ENCODE results near the gene MB. TPM values are rescaled to one million over a fixed set of nuclear protein-coding genes. Genes with fewer than 3 reads are reported as not detected.

The MB gene
- total RNA-seq, 1 donor from 2014 or later = not detected

GRCh38 chr22:35575116-35575748, 41.9 kb downstream of the MB start:
- peak; percentile 8 for TF ChIP-seq CTCF (IDR thresholded peaks at IDR 0.05)
- no peak for DNase-seq (ENCODE audit: extremely low spot score, unreplicated experiment)
- Mint-ChIP-seq H3K36me3 (ENCODE audit: unreplicated experiment) (no peaks in the 10 kb centered on the region), H3K27ac (ENCODE audit: unreplicated experiment) (no peak overlapping the region), H3K27me3 (ENCODE audit: unreplicated experiment) (peaks cover 3% of the 10 kb centered on the region), H3K4me1 (ENCODE audit: unreplicated experiment) (no peaks in the 10 kb centered on the region), H3K4me3 (ENCODE audit: unreplicated experiment) (no peak overlapping the region), H3K9me3 (ENCODE audit: unreplicated experiment) (no peaks in the 10 kb centered on the region)

GRCh38 chr22:35572556-35572955, 44.6 kb downstream of the MB start:
- Mint-ChIP-seq H3K9me3 (ENCODE audit: unreplicated experiment) (no peaks in the 10 kb centered on the region), H3K4me3 (ENCODE audit: unreplicated experiment) (no peak overlapping the region), H3K27ac (ENCODE audit: unreplicated experiment) (no peak overlapping the region), H3K4me1 (ENCODE audit: unreplicated experiment) (no peaks in the 10 kb centered on the region), H3K27me3 (ENCODE audit: unreplicated experiment) (peaks cover 13% of the 10 kb centered on the region), H3K36me3 (ENCODE audit: unreplicated experiment) (no peaks in the 10 kb centered on the region)
- TF ChIP-seq CTCF (IDR thresholded peaks at IDR 0.05) = no peak
- DNase-seq (ENCODE audit: extremely low spot score, unreplicated experiment) = no peak

- Mint-ChIP-seq H3K27ac (ENCODE audit: unreplicated experiment) (no peak overlapping the region), H3K27me3 (ENCODE audit: unreplicated experiment) (peaks cover 21% of the 10 kb centered on the region), H3K9me3 (ENCODE audit: unreplicated experiment) (no peaks in the 10 kb centered on the region), H3K36me3 (ENCODE audit: unreplicated experiment) (no peaks in the 10 kb centered on the region), H3K4me3 (ENCODE audit: unreplicated experiment) (no peak overlapping the region), H3K4me1 (ENCODE audit: unreplicated experiment) (peaks cover 3% of the 10 kb centered on the region)
- no peak for TF ChIP-seq CTCF (IDR thresholded peaks at IDR 0.05)
- no peak for DNase-seq (ENCODE audit: extremely low spot score, unreplicated experiment)
These were observed 46.4 kb downstream of the MB start for GRCh38 chr22:35570686-35571194.

- H3K4me3 Mint-ChIP-seq (ENCODE audit: unreplicated experiment) = no peak overlapping the region
- H3K27ac Mint-ChIP-seq (ENCODE audit: unreplicated experiment) = no peak overlapping the region
- no peaks in the 10 kb centered on the region for H3K36me3 Mint-ChIP-seq (ENCODE audit: unreplicated experiment)
- no peak for TF ChIP-seq CTCF (IDR thresholded peaks at IDR 0.05)
- no peak for DNase-seq (ENCODE audit: extremely low spot score, unreplicated experiment)
- H3K9me3 Mint-ChIP-seq (ENCODE audit: unreplicated experiment) = no peaks in the 10 kb centered on the region
- peaks cover 21% of the 10 kb centered on the region for H3K27me3 Mint-ChIP-seq (ENCODE audit: unreplicated experiment)
- H3K4me1 Mint-ChIP-seq (ENCODE audit: unreplicated experiment) = peaks cover 11% of the 10 kb centered on the region
These were observed 47.2 kb downstream of the MB start for GRCh38 chr22:35569916-35570315.

- Mint-ChIP-seq H3K27me3 (ENCODE audit: unreplicated experiment) (peaks cover 18% of the 10 kb centered on the region), H3K36me3 (ENCODE audit: unreplicated experiment) (no peaks in the 10 kb centered on the region), H3K27ac (ENCODE audit: unreplicated experiment) (no peak overlapping the region), H3K4me1 (ENCODE audit: unreplicated experiment) (peaks cover 12% of the 10 kb centered on the region), H3K9me3 (ENCODE audit: unreplicated experiment) (no peaks in the 10 kb centered on the region), H3K4me3 (ENCODE audit: unreplicated experiment) (no peak overlapping the region)
- TF ChIP-seq CTCF (IDR thresholded peaks at IDR 0.05) = no peak
- DNase-seq (ENCODE audit: extremely low spot score, unreplicated experiment) = no peak
These were observed 48.1 kb downstream of the MB start for GRCh38 chr22:35568751-35569739.

Measured in osteocyte (in vitro differentiated cells).